ENCODE measurements around the gene MCUR1. TPM values are rescaled to one million over a fixed set of nuclear protein-coding genes. Genes with fewer than 3 reads are reported as not detected.
"Not testable (repeated sequence)": the region's sequence is repeated elsewhere in the genome, so short reads cannot be mapped to it uniquely, and the experiment has no call there.

The MCUR1 gene
- total and polyA plus RNA-seq, 11 donors = 12.6 to 62.0 (median 28.0) TPM

DNA sequence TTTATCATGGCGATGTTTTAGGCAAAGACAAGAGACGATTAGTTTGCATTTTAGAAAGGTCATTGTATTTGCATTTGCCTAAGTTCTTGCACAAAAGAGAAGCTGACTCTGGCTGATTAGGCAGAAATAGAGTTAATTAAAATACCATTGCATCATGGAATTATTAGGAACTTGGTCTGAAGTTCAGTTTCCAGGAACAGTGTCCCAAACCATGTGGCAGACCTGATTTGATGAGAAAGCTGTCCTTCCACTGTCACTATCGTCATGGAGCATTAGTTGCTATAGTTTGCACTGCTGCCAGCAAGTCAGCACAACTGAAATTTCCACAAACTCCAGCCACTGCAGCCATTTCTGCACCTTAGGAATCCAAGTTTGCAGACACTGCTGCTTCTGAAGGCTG is 24.3 kb upstream of the MCUR1 start:
- no peak for ATAC-seq
- Histone ChIP-seq H3K27me3 (no peaks in the 10 kb centered on the region), H3K27ac (no peak overlapping the region), H3K36me3 (no peaks in the 10 kb centered on the region), H3K9me3 (no peaks in the 10 kb centered on the region), H3K4me3 (no peak overlapping the region), H3K4me1 (no peaks in the 10 kb centered on the region)
- intact Hi-C loops (cut with DNase I) = no loop called here
- TF ChIP-seq, protein P1, sequence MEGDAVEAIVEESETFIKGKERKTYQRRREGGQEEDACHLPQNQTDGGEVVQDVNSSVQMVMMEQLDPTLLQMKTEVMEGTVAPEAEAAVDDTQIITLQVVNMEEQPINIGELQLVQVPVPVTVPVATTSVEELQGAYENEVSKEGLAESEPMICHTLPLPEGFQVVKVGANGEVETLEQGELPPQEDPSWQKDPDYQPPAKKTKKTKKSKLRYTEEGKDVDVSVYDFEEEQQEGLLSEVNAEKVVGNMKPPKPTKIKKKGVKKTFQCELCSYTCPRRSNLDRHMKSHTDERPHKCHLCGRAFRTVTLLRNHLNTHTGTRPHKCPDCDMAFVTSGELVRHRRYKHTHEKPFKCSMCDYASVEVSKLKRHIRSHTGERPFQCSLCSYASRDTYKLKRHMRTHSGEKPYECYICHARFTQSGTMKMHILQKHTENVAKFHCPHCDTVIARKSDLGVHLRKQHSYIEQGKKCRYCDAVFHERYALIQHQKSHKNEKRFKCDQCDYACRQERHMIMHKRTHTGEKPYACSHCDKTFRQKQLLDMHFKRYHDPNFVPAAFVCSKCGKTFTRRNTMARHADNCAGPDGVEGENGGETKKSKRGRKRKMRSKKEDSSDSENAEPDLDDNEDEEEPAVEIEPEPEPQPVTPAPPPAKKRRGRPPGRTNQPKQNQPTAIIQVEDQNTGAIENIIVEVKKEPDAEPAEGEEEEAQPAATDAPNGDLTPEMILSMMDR (IDR thresholded peaks at IDR 0.05) = no peak
- no peak for TF ChIP-seq POLR2A (IDR thresholded peaks at IDR 0.05)
- no peak for DNase-seq
- 64 to 83% (median 73%) methylated on average over 3 of the region's 3 CpGs for WGBS, 4 donors

DNA sequence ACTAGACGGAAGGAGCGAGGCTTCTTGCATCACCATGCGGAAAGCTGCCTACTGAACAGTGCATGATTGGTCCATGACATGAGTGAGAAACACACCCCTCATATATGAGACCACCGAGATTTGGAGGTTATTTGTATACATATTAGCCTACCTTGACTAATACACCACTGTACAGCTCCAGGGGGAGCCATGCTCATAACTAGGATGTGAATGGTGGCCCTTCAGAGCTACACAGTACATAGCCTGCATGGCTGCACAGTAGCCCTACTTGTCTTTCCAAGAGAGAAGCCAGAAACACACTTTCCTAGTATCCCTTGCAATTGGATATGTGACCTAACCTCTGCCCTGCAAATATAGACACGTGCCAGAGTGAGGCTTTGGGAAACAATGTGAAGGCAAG is 21.8 kb upstream of the MCUR1 start:
- intact Hi-C loops (cut with DNase I) = no loop called here
- ATAC-seq (no peak), DNase-seq (no peak)
- Histone ChIP-seq H3K4me3 (no peak overlapping the region), H3K4me1 (peaks cover 0 to 5% (median 0%) of the 10 kb centered on the region in 12 donors), H3K36me3 (no peaks in the 10 kb centered on the region), H3K9me3 (no peaks in the 10 kb centered on the region), H3K27me3 (no peaks in the 10 kb centered on the region), H3K27ac (no peak overlapping the region)
- TF ChIP-seq, protein P1 (IDR thresholded peaks at IDR 0.05) = no peak
- TF ChIP-seq POLR2A (IDR thresholded peaks at IDR 0.05) = no peak
- 89 to 95% (median 91%) methylated on average over 5 of the region's 5 CpGs for WGBS, 4 donors

DNA sequence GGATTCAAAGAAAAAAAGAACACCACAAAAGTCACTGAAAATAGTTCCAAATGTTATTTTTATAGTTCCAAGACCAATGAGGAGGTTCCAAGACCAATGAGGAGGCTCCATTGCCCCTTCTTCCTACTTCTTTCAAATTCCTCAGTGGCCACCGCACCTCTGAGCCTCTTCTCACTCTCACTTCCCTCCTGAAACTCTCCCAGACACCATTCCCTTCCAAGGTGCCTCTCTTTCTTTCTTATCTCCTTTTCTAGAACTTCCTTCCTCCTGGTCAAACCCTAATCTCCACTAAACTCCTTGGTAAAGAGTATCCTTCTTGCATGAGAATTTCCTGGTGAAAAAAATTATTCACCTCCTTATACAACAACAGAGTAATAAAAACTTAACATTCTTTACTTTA is 20.4 kb upstream of the MCUR1 start:
- no peak for DNase-seq
- Histone ChIP-seq H3K4me3 (no peak overlapping the region), H3K9me3 (no peaks in the 10 kb centered on the region), H3K27ac (no peak overlapping the region), H3K27me3 (no peaks in the 10 kb centered on the region), H3K4me1 (peaks cover 0 to 5% (median 0%) of the 10 kb centered on the region in 12 donors), H3K36me3 (no peaks in the 10 kb centered on the region)
- WGBS, 4 donors = 48 to 71% (median 51%) methylated on average over 1 of the region's 1 CpG
- intact Hi-C loops (cut with DNase I) = no loop called here
- TF ChIP-seq POLR2A (IDR thresholded peaks at IDR 0.05) = no peak
- TF ChIP-seq, protein P1 (IDR thresholded peaks at IDR 0.05) = no peak
- no peak for ATAC-seq

DNA sequence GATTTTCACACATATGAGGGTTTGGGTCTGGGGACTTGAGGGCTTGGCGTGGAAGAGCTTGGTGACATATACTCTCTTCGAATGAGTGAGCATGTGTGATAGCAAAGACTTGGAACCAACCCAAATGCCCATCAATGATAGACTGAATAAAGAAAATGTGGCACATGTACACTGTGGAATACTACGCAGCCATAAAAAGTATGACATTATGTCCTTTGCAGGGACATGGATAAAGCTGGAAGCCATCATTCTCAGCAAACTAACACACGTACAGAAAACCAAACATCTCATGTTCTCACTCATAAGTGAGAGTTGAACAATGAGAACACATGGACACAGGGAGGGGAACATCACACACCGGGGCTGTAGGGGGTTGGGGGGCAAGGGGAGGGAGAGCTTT is 19.7 kb upstream of the MCUR1 start:
- DNase-seq; H3K27ac ChIP-seq; H3K36me3 ChIP-seq; H3K27me3 ChIP-seq; H3K9me3 ChIP-seq; H3K4me3 ChIP-seq; ATAC-seq; H3K4me1 ChIP-seq; intact Hi-C loops (cut with DNase I): not testable (repeated sequence)
- WGBS, 4 donors = 57 to 80% (median 64%) methylated on average over 5 of the region's 5 CpGs

DNA sequence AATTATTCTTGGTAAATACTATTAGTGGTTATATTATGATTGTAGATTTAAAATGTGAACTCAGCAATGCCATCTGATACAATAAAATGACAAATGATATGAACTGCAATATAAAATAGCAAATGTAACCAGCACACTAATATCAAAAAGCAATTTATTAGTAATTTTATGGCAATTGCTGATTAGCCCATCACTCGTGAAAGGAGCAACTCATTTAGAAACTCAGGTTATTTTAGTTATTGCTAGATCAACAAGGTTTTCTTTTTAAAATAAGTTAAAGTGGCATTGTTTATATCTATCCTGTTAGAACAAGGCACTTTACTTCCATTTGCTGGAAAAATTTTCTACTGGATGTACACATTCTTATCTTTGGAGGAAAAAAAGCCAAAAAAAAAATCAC is 18.4 kb upstream of the MCUR1 start:
- DNase-seq = no peak
- no peaks in the 10 kb centered on the region for H3K36me3 ChIP-seq
- intact Hi-C loops (cut with DNase I) = no loop called here
- peaks cover 0 to 5% (median 0%) of the 10 kb centered on the region in 12 donors for H3K4me1 ChIP-seq
- peaks cover 0 to 8% (median 0%) of the 10 kb centered on the region in 12 donors for H3K9me3 ChIP-seq
- no peak for TF ChIP-seq POLR2A (IDR thresholded peaks at IDR 0.05)
- TF ChIP-seq, protein P1 (IDR thresholded peaks at IDR 0.05) = no peak
- no peak overlapping the region for H3K4me3 ChIP-seq
- WGBS, 4 donors = 88 to 94% (median 92%) methylated on average over 1 of the region's 1 CpG
- no peak overlapping the region for H3K27ac ChIP-seq
- no peaks in the 10 kb centered on the region for H3K27me3 ChIP-seq
- ATAC-seq = no peak

Data from heart left ventricle (tissue), 16 donors.